ENCODE results near the gene ECE1.
"Not testable (repeated sequence)": the region's sequence is repeated elsewhere in the genome, so short reads cannot be mapped to it uniquely, and the experiment has no call there.

ECE1 gene

DNA sequence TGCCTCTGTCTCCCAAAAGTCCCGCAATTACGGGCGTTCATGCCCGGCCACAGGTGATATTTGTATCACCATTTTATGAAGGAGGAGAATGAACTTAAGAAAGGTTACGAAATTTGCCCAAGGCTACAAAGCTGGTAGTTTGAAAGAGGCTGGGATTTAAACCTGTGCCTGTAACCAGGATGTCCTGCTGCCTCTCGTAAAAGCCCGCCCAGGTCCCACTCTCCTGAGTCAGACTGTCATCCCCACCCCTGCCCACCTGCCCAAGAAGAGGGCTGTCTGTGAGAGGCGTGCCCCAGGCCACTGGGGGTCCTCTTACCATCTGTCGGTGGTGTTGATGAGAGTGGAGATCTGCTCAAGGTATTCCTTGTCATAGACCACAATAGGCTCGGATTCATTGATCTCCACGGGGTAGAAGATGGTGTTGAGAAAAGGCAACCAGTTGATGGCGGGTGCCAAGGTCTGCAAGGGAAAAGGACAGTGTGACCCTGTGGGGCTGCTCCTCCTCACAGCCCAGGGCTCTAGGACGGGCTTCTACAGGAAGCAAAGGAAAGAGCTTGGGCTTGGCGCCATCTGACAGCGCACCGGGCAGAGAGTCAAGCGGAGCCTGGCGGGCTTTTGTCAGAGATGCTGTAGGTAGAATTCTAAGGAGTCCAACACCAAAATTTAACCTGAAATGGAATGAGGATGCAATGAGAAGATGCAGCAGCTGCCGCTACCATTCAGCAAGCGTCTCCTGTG lies 43.2 kb downstream of the ECE1 start:
- DNase-seq, result no peak

- DNase-seq, result no peak
Measured at GRCh38 chr1:21245688-21246229, 44.5 kb downstream of the ECE1 start.

GRCh38 chr1:21244986-21245687 lies 45.1 kb downstream of the ECE1 start:
- no peak for DNase-seq

DNA sequence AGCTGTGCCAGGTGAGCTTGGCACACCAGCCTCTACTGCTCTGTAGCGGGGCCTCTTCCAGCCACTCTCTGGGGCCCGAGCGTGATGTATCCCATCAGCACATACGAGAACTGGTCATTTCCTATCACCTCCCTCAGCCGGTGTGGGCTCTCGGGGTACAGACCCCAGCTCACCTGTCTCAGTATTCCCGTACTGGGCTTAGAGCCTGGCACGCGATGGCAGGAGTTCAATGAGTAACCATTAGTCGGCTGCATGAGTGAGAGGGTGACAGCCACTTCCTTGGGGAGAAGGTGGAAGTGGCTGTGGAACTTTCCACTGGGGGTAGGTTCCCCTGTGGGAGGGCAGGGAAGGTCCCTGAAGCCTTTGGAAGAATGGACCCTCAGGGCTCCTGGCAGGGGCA lies 46.1 kb downstream of the ECE1 start:
- DNase-seq, result no peak

DNA sequence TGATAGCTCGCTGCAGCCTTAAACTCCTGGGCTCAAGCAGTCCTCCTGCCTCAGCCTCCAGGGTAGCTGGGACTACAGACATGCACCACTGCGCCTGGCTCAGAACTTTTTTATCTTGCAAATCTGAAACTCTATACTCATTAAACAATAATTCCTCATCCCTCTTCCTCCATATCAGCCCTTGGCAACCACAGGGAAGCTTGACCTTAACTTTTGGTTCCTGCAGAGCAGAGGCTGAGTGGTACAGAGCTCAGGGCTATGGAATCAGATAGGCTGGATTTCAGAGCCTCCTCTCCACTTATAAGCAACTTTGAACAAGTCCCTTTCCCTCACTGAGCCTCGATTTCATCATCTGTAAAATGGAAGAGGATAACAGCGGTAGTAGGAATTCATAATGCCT lies 47.4 kb downstream of the ECE1 start:
- no peak for DNase-seq

- DNase-seq, result no peak
Measured at GRCh38 chr1:21241771-21242581, 48.3 kb downstream of the ECE1 start.

DNA sequence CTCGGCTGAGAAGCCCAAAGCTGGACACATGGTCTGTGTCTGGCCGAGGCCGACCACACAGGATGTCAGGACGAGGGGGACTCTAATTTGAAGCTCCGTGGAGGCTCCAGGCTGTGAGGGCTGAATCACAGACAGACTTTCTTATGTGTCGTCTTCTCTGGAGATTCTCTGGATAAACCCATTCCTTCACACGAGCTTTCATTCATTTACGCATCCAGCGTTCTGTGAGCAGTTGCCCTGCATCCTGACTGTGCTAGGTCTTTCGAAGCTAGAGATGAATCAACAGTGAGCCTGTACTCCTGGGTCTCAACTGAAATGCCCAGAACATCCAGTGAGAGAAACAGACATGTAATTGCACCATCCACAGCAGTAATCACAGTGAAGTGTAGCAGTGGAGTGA lies 49.6 kb downstream of the ECE1 start:
- no peak for DNase-seq

- DNase-seq, result no peak
Measured at GRCh38 chr1:21239221-21239620, 51.0 kb downstream of the ECE1 start.

DNA sequence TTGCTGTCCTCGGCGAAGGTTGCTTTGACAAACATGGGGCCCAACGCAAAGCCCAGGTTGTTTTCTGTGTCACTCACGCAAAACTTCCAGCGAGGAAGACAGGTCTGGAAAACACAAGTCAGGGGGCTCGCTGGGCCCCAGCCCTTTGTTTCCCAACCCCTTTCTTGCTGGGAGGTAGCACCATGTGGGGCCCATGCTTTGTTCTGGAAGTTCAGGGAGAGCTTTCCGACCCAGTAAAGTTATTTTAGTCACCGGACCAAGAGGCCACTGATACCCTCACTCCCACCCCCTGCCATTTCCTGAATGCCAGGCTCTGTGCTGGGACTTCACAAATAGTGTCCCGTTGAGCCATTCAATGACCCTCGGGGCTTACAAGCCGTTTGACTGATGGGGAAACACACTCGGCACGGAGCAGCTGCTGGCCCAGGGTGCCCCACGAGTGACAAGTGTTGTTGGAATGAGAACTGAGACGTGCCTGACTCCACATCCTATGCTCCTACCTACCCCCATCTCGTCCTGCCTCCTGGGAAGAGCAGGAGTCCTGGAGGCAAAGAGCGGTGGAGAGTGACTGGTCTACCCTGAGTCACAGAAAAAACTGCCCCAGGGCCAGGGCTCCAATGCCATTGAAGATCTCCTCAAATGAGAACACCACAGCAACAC lies 52.0 kb downstream of the ECE1 start:
- no peak for DNase-seq

GRCh38 chr1:21237446-21238088 lies 52.7 kb downstream of the ECE1 start:
- no peak for DNase-seq

GRCh38 chr1:21236178-21236577 lies 54.1 kb downstream of the ECE1 start:
- DNase-seq, result no peak

DNA sequence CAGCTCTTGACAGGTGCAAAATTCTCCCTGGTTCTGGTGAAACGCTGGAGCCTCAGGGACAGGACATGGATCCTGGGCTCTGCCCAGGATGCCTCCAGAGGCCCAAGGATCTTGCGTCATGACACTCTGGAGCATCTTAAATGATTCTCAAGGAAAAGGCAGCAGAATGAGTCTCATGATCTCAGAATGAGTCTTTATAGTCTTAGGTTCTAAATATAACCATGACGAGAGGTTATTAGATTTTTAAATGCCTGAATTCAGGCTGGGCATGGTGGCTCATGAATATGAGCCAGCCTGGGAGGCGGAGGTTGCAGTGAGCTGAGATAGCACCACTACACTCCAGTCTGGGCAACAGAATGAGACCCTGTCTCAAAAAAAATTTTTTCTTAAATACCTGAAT lies 55.5 kb downstream of the ECE1 start:
- DNase-seq, result no peak

DNA sequence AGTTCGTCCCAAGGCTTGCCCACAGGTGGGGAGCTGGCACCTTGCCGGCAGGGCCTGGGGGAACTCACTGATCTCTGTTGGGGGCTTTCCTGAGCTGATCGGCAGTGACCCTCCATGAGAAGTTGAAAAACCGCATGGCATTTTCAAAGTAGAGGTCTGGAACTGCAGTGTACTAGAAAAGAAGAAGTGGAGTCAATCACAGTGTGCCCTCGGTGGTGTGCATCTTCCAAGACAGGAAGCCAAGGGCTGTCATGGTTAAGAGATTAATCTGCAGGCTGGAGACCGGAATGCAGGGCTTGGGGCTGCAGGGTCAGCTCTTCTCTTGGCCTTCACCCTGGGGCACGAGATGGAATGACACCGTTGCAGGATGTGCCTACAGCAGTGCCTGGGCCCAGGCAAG lies 56.8 kb downstream of the ECE1 start:
- DNase-seq, result no peak

GRCh38 chr1:21232044-21232443 lies 58.2 kb downstream of the ECE1 start:
- no peak for DNase-seq

DNA sequence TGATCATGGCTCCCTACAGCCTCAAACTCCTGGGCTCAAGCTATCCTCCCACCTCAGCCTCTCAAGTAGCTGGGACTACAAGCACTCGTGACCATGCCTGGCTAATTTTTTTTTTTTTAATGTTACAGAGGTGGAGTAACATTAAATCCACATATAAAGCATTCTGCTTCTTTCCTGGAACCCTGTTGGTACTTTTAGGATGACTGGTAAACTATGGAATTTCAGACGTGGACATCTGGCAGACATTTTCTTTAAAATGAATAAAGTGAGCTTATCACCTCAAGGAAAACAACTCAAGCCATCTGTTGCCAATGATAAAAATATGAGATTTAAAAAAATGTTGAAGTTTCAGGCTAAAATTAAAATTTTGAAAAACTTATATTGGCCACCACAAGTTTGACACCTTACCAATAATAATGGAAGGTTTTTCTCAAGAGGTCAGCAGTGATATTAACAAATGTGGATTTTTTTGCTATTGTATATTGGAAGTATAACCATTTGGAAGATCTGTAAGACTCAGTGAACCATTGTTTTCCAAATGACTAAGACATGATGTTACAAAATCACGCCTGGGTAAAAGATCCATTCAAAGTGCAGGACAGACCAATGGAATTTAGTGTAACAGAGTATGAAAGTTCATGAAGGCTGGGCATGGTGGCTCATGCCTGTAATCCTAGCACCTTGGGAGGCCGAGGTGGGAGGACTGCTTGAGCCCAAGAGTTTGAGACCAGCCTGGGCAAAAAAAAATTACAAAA lies 60.8 kb downstream of the ECE1 start:
- DNase-seq, result no peak

DNA sequence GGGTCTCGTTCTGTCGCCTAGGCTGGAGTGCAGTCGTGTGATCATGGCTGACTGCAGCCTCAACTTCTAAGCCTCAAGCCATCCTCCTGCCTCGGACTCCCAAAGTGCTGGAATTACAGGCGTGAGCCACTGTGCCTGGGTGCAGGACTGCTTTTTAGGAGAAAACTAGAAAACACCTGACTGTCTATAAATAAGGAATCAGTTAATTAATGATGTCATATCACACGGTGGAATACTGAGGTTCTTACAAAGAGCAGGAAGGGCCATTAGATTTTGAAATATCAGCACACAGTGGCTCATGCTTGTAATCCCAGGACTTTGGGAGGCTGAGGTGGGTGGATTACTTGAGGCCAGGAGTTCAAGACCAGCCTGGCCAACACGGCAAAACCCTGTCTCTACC lies 62.0 kb downstream of the ECE1 start:
- not testable (repeated sequence) for DNase-seq

GRCh38 chr1:21225065-21225464 lies 65.2 kb downstream of the ECE1 start:
- no peak for DNase-seq

DNA sequence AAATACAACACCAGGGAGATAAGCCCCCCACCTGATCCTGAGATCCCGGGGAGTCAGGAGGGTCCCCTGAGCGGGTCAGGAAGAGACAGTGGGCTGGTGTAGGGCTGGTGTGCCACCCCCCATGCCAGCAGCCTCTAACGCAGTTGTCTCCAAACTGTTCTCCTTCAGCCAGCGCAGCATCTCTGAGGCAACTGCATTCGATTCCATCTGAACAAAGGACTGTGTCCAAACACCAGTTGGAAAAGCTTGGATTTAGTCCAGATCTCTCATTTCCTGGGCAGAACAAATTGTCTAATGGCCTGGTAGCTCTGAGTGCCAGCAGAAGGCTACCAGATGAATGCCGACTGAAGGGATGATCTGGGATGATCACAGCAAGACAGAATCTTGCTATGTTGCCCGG lies 69.4 kb downstream of the ECE1 start:
- DNase-seq, result no peak

- DNase-seq, result no peak
Measured at GRCh38 chr1:21219674-21220073, 70.6 kb downstream of the ECE1 start.

GRCh38 chr1:21217812-21218596 lies 72.3 kb downstream of the ECE1 start:
- no peak for DNase-seq
